GM18873 (cell line): Measurements from ENCODE around the gene P2RX7.
"Not testable (repeated sequence)": the region's sequence is repeated elsewhere in the genome, so short reads cannot be mapped to it uniquely, and the experiment has no call there.

ENCODE experiments used
- ATAC-seq: cut with Tn5 transposase; IDR thresholded peaks from one replicate; pipeline ENCODE4 v1.9.1; 2021; ENCODE audit warnings: mild to moderate bottlenecking, moderate library complexity, moderate number of reproducible peaks; ENCODE audit not compliant: unreplicated experiment, low FRiP score

Gene P2RX7

DNA sequence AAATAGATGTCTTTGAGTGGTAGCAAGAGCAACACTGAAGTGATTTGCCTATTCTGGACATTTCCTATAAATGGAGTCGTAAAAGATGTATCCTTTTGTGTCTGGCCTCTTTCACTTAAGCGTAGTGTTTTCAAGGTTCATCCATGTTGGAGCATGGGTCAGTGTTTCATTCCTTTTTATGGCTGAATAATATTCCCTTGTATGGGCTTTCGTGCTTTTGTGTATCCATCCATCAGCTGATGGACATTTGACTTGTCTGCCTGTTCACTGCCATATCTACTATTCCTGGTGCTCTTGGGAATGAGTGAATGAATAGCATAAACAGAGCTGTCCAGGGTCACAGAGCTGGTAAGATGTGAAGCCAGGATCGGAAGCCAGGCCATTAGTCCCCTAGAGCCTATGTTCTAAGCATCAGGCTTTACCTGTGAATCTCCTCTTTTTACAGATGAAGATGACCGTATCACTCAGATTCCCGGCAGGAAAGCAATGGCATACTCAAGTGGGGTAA is 1.8 kb upstream of the P2RX7 start:
- no peak for ATAC-seq

DNA sequence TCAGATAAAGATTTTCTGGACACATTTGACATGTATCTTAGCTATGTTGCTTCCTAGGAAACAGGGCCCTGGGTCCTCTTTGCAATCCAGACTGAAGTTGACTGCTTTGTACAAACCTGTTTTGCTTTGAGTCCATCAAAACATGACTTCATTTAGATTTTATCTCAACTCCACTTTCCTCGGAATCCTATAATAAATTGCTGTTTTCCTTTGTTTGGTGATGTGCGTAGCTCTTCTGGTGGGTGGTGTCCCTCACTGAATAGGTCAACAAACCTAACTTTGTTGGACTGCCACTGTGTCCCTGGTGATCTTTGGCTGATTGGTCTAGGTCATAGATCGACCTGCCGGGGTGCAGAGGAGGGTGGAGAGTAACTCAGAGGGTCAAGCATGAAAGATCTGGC is 735 bp upstream of the P2RX7 start:
- ATAC-seq, result no peak

DNA sequence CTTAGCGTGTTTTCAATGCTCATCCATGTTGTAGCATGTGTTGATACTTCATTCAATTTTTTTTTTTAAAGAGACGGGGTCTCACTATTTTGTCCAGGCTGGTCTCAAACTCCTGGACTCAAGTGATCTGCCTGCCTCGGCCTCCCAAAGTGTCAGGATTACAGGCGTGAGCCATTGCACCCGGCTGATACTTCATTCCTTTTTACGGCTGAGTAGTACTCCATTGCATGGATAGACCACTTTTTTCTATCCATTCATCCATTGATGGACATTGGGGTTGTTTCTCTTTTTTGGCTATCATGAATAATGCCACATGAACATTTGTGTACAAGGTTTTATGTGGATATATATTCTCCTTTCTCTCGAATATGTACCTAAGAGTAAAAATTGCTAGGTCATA is 1.2 kb downstream of the P2RX7 start:
- no peak for ATAC-seq

DNA sequence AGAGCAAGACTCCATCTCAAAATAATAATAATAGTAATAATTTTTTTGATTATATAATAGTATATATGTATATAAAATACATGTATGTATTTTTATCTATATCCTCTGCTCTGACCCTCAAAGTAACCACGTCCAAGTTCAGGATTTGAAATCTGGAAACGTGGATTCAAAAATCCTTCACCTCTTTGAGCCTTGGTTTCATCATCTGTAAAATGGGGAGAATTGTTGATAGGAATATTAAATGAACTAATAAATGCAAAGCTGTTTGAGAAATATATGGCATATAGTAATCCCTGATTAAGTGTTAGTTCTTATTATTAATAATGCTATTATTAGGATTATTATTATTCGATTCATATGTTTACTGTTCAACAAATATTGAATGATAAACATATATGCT is 2.6 kb downstream of the P2RX7 start:
- no peak for ATAC-seq

DNA sequence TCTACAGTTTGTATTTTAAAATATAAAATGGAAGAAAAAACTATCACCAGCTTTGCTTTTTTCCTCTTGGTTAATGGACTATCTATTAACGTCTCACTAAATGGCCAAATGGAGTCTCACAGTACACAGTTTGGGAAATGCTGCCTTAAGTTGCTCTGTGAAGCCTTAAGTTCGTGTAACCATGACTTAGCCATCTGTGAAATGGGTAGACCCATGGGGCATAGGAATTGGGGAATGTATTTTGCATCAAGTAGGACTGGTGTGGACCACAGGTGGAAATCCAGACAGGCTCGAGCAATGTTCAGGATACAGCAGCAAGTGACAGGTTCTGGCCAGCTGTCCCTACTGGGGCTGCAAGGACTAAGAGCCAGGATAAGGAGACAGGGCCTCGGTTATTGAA is 4.8 kb downstream of the P2RX7 start:
- no peak for ATAC-seq

DNA sequence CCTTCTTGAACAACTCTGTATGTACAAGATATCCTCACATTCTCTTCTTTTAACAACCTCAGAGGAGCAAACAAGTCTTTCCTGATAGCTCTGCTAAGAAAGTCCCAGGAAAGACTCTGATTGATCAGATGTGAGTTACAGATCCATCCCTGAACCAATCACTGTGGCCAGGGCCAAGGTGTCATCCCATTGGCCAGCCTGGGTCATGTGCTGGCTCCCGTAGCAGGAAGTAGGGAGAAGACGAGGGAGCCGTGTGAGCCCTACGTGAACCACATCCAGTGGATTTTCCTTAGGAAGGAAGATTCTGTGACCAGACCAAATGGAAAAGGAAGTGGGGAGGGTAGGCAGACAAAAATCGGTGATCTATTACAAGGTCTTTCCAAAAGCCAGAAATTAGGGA is 5.6 kb downstream of the P2RX7 start:
- ATAC-seq, result no peak

DNA sequence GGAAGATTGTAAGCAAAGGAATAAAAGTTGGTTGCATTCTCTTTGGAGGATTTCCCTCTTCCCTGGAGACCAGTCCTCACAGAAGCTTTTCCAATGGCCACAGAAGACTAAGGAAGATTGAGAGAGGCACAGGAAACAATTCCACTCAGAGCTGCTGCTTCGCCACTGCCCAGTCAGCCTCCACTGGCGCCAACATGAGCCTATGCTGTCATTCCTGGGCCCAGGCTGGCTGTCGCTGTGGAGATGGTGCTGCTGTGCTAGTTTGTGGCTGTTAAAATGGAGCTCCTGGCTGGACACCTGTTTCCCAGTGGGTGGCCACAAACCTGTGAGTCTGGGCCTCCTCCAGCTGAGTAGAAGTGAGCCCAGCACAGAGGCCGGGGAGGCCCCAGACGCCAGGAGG is 6.6 kb downstream of the P2RX7 start:
- no peak for ATAC-seq

DNA sequence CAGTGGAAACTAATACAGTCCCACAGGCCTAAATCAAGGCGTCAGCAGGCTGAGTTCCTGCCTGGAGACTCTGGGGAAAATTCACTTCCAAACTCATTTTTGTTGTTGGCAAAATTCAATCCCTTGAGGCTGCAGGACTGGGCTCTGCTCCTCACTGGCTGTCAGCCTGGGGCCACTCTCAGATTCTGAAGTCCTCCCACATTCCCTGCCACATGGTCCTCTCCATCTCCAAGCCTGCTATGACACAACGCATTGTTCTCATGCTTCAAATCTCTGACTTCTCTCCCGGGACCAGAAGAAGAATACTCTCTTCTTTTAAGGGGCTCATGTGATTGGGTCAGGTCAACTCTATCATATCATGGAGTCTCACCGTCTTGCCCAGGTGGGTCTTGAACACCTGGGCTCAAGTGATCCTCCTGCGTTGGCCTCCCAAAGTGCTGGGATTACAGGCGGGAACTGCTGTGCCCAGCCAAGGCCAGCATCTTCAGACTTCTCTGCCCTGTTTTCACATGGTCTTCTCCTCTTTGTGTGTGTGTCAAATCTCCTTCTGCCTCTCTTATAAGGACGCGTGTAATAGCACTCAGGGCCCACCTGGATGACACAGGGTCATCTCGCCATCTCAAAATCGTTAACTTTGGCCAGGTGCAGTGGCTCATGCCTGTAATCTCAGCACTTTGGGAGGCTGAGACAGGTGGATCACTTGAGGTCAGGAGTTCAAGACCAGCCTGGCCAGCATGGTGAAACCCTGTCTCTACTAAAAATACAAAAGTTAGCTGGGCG is 9.7 kb downstream of the P2RX7 start:
- no peak for ATAC-seq

DNA sequence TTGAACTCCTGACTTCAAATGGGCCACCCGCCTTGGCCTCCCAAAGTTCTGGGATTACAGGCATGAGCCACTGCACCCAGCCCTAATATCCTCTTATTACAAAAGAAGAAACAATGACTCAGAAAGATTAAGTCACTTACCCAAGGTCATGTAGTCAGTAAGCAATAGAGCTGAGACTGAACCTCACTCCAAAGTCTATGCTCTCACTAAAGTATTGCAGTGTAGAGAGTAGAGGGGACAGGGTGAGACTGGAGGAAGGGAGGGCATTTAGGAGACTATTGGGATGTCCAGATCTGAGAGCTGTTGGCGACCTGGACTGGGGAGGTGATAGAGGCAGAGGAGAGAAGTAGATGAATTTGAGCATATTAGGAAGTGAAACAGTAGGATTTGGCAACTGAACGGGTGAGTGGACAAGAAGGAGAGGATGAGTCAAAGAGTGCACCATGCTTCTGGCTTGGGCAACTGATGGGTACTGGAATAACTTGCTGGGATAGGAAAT is 11.8 kb downstream of the P2RX7 start:
- no peak for ATAC-seq

DNA sequence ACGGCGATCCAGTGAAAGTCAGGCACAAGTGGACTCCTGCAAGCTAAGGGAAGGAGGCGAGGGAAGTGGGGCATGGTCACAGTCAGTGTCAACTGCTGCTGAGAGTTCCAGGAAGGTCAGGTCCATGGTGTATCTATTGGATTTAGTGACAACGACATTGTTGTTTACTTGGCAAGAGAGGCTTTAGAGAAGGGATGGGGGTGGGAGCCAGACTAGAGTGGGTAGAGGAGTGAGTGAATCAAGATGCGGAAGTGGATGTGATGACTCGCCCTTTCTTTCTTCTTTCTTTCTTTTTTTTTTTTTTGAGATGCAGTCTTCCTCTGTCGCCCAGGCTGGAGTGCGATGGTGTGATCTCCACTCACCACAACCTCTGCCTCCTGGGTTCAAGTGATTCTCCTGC is 12.5 kb downstream of the P2RX7 start:
- no peak for ATAC-seq

DNA sequence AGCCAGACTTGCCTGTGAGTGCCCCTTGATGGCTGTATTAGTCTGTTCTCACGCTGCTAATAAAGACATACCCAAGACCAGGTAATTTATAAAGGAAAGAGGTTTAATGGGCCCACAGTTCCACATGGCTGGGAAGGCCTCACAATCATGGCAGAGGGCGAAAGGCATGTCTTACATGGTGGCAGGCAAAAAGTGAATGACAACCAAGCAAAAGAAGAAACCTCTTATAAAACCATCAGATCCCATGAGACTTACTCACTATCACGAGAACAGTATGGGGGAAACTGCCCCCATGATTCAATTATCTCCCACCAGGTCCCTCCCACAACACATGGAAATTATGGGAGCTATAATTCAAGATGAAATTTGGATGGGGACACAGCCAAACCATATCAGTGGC is 16.6 kb downstream of the P2RX7 start:
- ATAC-seq, result not testable (repeated sequence)

DNA sequence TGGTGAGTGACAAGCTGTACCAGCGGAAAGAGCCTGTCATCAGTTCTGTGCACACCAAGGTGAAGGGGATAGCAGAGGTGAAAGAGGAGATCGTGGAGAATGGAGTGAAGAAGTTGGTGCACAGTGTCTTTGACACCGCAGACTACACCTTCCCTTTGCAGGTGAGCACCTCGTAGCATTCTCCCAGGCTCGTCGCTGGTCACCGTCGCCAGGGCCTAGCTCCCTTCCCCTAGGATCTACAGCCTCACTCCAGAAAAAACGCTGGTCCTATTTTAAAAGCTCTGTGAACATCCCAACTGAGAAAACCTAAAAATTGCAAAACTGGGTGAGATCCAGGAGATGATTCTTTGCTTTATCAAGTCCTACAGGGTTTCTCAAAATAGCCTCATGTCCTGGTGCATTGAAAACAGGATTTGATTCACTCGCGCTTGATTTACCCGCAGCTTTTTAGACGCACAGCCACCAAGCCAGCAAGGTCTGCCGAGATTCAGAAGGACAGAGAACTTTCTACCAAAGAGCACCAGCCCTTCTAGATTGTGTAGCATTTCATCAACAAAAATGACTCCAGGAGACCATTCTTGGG is 22.2 kb downstream of the P2RX7 start:
- no peak for ATAC-seq

DNA sequence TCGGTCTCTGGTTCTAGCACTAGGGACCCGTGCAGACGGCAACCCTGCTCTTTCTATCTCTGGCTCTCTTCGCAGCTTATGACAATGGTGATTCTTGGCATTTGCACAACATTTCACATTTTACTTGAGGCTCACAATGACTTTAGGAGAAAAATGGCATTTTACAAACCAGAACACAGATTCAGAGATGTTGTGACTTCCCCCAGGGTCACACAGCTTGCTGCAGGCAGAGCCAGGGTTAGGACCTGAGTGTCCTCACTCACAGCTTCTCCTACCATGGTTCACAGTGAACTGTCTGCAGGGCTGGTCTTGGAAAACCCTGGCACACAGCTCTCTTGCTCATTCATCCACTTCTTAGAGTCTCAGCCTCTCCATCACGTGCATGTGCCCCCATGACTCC is 23.7 kb downstream of the P2RX7 start:
- no peak for ATAC-seq

DNA sequence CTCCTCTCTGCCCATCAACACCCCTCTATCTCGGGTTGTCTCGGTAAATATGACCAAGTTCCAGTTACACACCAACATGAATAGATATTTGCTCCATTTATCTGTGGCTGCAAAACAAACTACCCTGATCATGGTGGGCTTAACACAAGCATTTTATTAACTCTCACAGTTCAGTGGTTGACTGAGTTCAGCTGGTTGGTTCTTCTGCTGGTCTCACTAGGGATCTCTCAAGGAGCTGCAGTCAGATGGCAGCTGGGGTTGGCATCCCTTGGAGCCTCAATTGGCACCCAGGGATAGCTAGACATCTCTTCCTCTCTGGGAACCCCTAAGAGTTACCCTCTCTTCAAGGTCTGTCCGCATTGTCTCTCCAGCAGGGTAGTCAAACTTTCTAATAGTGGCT is 25.4 kb downstream of the P2RX7 start:
- ATAC-seq, result no peak

DNA sequence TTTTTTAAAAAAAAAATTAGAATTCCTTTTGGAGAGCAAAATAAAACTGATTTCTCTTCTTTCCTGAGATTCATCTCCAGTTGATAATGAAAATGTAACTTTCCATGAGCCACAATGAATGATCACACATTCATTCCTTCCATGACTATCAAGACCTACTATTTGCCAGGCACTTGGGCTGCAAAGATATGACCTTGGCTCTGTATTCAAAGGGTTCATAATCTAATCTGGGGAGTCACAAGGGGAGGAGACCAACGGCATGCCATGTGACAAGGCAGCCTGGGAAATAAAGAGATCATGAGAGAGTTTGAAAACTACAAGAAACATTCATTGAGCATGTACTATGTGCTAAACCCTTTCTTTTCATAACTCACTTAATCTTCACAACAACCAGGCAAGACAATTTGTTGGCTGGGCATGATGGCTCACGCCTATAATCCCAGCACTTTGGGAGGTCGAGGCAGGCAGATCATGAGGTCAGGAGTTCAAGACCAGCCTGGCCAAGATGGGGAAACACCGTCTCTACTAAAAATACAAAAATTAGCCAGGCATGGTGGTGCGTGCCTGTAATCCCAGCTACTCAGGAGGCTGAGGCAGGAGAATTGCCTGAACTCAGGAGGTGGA is 26.2 kb downstream of the P2RX7 start:
- not testable (repeated sequence) for ATAC-seq

DNA sequence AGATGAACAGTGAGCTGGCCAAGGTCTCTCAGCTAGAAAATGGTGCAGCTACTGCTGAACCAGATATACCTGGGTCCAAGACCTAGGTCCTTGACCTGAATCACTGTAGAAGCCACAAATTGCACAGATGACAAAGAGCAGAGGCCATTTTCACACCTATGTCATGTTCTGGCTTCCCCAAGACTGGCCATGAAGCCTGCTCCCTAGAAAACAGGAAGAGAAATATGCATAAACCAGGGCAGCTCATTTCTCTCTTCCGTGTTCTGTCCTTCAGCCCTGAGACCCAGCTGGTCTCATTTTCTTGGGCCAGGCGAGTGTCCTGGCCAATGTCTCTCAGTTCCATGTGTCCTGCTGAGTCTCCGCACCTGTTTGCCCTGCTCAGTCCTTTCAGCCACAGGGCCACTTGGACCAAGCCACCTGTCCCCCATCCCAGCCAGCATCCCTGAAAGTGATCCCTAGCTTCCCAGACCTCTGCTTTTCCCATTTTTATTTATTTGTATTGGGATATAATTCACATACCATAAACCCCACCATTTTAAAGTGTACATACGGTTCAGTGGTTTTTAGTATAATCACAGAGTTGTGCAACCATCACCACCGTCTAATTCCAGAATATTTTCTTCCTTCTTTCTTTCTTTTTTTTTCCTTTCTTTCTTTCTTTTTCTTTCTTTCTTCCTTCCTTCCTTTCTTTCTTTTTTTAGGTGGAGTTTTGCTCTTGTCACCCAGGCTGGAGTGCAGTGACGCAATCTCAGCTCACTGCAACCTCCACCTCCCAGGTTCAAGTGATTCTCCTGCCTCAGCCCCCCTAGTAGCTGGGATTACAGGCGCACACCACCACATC is 27.0 kb downstream of the P2RX7 start:
- no peak for ATAC-seq

DNA sequence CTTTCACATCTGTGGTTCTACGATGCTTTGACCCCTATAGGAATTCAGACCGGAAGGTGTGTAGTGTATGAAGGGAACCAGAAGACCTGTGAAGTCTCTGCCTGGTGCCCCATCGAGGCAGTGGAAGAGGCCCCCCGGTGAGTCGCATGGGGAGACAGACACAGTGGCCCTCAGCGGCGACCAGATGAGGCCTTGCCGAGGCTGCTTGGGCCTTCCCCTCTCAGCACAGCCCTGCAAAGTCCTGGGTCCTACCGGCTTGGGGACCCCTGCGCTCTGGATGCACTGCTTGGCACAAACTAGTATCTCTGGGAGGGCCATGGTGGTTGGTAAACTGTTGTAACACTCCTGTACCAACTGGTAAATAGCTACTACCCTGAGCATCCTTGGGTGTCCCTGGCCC is 29.7 kb downstream of the P2RX7 start:
- no peak for ATAC-seq

DNA sequence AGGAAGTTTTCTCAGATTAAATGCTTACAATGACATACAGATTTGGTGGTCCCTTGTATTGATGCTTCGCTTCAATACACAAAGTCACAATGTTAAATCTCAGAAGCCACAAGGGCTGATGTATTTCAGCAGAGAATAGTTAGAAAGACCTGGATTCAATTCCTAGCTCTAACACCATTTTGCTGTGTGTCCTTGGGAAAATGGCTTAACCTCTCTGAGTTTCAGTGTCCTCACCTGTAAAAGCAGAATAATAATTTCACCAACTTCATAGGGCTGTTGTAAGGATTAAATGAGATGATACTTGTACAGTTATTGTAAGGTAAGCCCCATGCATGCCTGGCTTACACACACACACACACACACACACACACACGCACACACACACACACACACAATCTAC is 30.3 kb downstream of the P2RX7 start:
- no peak for ATAC-seq

DNA sequence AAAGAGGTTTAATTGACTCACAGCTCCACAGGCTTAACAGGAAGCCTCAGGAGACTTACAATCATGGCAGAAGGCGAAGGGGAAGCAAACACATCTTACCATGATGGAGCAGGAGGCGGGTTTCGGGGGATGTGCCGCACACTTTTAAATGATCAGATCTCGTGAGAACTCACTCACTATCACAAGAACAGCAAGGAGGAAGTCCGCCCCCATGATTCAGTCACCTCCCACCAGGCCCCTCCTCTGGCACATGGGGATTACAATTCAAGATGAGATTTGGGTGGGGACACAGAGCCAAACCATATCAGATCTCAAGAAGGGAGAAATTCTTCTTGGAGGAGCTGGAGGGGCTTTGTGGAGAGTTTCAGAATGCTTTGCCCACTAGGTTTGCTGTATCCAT is 32.2 kb downstream of the P2RX7 start:
- not testable (repeated sequence) for ATAC-seq

DNA sequence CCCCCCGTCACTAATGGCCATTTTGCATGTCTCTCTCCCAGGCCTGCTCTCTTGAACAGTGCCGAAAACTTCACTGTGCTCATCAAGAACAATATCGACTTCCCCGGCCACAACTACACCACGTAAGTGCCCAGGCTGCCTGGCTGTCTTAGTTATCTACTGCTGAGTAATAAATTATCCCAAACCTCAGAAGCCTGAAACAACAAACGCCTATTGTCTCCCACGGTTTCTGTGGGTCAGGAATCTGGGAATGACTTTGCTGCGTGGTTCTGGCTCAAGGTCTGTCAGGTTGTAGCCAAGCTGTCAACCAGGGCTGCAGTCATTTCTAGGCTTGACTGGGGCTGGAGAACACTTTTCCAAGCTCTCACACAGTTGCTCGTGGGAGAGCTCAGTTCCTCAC is 32.6 kb downstream of the P2RX7 start:
- ATAC-seq, result no peak

DNA sequence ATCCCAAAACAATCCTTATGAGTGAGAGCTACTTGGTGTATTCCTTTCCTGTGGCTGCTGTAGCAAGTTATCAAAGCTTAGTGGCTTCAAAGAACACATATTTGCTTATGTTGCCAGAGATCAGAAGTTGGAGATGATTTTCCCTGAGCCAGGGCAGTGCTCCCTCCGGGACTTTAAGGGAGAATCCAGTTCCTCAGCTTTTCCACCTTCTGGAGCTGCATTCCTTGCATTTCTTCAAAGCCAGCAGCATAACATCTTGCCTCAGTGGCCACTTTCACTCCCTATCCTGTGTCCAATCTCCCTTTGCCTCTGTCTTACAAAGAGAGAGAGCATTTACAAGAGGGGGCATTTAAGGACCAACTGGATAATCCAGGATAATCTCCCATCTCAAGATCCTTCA is 33.7 kb downstream of the P2RX7 start:
- ATAC-seq, result no peak
